SHP77 treated with DMSO at 0.1 percent for 48 hours (cell line): ENCODE results near the gene HECTD4.

Source experiments
- DNase-seq: peaks from one replicate; lab custom pipeline; 2025; lab: John Stamatoyannopoulos, UW

The HECTD4 gene

DNA sequence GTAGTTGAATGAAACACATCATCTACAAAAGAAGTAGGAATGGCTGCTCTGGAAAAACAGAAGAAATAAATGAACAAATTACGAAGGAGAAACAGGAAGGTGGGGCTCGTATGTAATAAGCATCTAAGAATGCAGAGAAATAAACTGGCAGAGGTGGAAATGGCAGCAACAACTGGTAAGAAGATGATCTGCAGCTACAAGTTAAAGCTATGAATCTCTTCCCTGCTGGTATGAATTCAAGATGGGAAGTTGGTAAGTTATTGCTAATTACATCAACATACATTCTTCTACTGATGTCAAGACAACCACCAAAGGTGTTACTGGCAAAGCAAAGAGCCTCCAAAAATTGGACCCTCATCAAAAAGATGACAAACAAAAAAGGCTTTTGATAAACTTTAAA, 59.8 kb downstream of the HECTD4 start:
- no peak for DNase-seq

DNA sequence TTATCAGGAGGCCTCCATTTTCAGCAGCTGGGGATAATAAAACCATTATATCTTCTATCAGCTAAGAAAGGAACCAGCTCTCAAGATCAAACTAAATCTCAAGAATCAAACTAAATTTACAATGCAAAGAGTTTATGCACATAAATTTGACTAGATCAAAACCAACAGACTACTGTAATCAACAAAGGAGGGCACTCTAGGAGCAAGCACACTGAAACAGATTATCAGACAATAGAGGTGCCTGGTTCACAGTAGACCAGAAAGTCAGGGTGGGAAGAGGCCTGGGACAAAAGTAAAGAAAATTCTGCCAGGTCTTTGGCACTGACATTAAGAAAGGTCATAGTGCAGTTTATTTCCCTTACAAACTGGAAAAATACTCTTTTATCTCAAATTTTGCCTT, 61.0 kb downstream of the HECTD4 start:
- DNase-seq = no peak

DNA sequence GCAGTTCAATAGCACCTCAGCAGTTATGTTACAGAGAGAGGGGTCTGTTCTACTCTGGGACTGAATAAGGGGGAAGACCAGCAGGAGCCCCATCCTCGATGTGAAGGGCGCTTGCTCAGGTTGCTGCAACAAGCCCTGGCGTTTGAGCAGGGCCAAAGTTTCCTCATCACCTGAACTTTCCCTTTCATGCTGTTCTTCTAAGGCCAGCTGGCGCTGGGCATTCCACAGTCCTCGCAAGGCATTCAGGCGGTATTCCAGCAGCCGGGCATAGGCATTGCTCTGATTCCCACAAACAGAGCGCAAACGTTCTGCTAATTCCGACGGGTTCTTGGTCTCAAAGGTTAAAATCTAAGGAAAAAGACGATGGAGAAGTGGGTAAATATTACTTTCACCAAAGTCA, 62.8 kb downstream of the HECTD4 start:
- DNase-seq = no peak

DNA sequence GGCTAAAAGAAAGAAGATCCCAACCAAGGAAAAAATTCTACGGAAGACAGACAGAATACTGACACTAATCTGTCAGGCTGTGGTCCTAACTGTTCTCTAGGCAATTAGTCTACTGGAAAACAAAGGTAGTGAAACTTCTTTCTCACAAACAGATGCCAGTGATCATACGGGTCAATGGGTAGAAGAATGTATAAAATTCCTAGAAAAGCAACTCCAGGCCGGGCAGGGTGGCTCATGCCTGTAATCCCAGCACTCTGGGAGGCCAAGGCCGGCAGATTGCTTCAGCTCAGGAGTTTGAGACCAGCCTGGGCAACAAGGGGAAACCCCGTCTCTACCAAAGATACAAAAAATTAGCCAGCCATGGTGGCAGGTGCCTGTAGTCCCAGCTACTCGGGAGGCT, 64.8 kb downstream of the HECTD4 start:
- DNase-seq = no peak

DNA sequence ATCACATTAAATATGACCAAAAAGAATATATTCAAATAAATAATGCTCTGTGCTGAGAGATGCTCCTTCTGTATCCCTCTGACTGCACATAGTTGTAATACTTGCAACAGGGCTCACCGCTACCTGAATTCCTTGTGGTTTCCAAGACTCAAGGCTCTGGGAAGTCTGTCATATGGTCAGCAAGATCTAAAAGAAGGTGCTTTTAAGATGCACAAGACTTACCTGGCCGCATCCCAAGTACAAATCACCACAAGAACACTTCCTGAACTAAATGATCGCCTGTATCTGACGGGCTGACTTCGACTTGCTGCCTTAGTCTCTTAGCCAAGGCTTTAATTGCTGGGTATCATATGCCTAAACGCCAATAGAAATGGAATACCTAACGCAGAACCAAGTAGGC, 67.2 kb downstream of the HECTD4 start:
- no peak for DNase-seq

DNA sequence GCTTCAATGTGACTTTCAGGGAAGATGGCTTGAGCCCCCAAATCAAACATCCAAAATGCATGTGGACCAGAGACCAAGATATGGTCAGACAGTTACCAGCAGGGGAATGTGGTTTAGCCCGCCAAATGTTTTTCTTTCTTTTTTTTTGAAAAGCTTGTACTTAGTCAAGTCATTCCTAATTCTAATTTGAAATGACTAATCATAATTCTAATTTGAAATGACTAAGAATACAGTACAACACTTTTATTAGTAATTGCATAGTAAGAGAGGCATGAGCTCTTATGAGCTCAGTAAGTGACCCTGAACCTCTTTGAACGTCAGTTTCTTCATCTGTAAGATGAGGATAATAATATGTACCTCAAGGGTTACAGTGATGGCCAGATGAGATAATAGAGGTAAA, 72.4 kb downstream of the HECTD4 start:
- DNase-seq = no peak

DNA sequence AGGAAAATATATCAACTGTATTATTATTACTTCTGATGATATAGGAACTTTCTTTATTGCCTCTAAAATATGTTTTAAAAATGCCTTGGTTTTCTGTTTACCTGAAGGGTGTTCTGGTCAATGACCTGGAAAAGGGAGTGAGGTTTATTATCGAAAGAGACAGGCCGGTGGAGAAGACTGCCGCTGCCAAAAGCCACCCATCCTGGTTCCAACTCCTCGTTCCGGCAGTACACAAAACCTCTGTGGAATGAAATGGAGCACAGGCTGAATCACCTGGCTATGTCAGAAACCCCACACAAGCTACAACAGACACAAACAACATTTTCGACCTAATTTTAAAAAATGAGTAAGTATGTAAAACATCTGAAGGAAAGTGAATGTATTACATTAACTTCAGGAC, 73.6 kb downstream of the HECTD4 start:
- no peak for DNase-seq

DNA sequence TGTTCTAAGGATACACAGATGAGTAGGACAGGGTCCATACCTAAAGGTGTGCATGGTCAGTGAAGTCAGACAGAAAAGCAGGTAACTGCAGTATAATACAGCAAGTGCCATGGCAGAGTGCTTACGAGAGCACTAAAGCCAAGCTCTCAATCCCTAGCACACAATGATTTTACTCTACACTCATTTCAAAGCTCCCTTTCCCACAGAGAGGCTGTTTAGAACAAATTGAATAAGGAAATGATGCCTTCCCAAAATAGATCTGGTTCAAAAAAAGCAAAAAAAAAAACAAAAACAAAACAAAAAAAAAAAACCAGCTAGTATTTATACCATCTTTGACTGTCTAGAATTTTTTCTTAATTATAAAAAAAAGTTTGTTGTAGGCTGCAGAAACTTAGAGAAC, 74.1 kb downstream of the HECTD4 start:
- DNase-seq = no peak

DNA sequence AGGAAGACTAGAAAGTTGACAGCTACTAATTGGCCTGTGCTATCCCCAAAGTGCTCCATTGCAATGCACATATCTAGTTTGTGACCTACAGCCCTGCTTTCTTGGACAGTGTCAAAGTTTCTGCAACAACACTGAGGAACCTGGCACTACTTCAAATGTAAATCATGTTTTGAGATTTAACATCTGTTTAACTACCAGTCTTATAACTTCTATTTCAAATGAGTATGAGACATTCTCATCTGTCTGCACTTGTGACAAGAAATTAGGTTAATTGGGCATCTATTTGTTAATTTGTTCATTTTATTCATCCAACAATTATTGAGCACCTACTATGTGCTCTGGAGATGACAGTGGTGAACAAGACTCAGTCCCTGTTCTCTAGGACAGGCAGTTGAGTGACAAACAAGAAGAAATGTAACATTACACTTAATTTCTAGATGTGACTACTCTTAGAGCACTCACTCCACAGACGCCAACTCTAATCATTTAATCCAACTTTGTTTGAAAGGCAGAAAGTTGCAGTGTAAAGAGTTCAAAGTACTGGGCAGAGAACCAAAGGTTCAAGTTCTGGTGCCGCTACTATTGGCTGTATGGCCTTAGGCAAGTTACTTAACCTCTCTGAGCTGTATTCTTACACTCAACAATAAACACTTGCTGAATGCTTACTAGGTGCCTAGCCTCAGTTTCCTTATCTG, 74.8 kb downstream of the HECTD4 start:
- DNase-seq = no peak

DNA sequence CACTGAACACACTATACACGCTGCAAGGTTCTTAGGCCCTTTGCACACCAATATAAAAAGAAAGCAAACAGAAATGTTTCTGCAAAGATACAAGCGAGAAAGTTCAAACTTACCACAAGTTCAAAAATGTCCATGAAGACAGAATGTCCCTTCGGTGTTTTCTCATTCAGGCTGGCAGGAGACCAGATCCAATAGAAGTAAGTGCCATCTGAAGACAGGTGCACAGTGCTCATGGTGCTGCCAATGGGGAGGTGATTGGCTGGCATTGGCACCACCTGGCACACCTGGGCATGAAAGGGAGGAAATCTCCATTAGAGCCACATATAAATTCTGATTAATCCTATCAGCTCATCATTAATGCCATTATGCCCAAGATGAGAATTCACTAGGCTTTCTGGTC, 76.3 kb downstream of the HECTD4 start:
- DNase-seq = no peak

DNA sequence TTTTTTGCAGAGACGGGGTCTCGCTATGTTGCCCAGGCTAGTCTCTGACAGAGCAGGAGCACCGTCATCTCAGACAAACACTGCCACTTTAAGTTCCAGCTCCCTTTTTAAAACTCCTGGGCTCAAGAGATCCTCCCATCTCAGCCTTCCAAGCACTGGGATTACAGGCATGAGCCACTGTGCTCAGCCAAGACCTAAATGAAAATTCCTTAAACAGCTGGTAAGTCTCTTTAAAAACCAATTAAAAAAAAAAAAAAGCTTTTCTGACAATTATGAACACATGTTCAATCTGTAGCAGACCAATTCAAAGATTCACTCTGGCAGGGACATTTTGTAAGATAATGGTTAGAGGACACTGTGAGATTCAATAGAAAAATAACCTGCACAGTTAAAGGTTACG, 77.8 kb downstream of the HECTD4 start:
- no peak for DNase-seq

DNA sequence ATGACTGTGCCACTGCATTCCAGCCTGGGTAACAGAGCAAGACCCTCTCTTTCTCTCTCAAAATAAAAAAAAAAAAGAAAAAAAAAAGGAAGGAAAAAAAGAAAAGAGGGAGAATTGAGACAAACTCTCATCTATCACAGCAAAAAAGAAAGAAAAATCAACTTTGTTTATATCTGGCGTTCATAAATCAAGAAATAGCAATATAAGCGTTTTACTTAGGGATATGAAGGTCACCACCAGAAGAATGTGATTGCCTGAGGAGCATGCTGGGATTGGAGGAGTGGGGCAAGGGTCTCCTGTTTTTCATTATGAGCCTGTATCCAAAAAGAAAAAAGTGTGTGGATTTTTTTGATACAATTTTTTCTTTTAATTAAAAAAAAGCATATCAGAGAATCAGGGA, 78.4 kb downstream of the HECTD4 start:
- no peak for DNase-seq

DNA sequence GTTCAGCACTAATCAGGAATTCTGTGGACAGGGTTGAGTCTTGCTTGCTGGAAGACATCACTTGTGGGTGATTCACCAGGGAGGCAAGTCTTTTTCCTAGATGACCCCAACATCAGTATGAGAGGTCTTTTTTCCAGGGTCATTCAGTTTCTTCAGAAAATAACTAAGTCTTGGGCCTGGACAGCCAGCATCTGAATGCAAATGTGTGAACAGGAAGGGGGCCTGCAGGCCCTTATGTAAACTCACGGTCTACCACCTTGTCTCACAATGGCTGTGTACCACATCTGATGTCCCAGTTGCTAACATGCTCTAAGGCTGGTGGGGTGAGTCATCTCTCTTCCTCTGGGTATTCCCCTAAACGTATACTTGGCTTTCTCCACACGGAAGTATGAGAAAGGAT, 79.2 kb downstream of the HECTD4 start:
- no peak for DNase-seq

DNA sequence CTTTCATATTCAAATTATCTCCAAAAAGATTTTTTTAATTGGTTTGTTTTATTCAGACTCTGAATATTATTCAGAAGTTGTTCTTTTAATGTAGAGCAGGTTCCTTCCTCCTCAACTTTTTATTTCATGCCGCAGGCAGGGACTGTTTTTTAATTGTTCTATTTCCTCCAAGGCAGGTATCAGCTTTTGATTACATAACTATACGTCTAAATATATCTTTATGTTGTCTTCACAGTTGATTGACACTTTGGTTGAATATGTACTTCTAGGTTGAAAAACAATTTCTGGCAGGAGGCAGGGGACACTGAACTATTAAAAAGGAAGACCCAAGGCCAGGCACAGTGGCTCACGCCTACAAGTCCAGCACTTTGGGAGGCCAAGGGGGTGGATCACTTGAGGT, 82.5 kb downstream of the HECTD4 start:
- DNase-seq = no peak

DNA sequence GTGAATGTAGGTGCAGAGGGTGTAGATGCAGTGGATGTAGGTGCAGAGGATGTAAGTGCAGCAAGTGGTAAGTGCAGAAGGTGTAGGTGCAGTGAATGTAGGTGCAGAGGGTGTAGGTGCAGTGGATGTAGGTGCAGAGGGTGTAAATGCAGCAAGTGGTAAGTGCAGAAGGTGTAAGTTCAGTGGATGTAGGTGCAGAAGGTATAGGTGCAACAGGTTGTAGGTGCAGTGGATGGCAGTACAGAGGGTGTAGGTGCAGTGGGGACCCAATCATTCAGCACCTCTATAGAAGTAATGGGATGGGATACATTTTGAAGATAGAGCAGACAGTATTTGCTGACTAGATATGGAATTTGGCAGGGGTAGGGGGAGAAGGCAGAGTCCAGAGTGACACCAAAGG, 85.0 kb downstream of the HECTD4 start:
- no peak for DNase-seq

DNA sequence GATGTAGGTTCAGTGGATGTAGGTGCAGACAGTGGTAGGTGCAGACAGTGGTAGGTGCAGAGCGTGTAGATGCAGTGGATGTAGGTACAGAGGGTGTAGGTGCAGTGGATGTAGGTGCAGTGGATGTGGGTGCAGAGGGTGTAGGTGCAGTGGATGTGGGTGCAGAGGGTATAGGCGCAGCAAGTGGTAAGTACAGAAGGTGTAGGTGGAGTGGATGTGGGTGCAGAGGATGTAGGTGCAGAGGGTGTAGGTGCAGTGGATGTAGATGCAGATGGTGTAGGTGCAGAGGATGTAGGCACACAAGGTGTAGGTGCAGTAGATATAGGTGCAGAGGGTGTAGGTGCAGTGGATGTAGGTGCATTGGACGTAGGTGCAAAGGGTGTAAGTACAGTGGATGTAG, 86.0 kb downstream of the HECTD4 start:
- no peak for DNase-seq

DNA sequence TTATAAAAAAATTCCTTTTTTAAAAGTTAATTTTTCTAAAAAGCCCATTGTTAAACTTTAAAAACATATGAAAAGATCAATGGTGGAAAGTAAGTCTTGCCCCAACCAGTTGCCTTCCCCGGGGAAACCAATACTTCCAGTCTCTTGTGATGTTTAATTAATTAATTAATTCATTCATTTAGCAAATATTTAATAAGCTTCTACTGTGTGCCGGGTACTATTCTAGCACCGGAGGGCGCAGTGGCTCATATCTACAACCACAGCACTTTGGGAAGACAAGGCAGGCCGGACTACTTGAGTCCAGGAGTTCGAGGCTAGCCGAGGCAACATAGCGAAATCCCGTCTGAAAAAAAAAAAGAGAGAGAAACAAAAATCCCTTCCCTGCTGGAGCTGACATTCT, 87.4 kb downstream of the HECTD4 start:
- DNase-seq = no peak

DNA sequence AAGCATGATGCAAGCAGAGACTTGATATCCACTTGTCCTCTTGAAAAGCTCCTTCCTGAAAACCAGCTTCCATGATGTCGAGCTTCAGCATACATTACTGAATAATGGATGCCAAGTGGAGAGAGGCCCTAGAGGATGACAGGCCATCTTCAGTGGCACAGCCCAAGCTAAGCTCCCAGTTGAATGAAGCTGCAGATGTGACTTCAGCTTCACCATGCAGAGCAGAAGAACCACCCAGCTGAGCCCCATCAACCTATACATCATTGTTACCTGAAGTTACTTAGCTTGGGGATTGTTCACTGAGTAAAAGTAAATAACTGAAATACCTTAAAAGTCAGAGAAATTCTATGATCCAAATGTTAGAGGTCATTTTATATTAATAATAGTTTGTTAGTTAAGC, 93.6 kb downstream of the HECTD4 start:
- DNase-seq = no peak

DNA sequence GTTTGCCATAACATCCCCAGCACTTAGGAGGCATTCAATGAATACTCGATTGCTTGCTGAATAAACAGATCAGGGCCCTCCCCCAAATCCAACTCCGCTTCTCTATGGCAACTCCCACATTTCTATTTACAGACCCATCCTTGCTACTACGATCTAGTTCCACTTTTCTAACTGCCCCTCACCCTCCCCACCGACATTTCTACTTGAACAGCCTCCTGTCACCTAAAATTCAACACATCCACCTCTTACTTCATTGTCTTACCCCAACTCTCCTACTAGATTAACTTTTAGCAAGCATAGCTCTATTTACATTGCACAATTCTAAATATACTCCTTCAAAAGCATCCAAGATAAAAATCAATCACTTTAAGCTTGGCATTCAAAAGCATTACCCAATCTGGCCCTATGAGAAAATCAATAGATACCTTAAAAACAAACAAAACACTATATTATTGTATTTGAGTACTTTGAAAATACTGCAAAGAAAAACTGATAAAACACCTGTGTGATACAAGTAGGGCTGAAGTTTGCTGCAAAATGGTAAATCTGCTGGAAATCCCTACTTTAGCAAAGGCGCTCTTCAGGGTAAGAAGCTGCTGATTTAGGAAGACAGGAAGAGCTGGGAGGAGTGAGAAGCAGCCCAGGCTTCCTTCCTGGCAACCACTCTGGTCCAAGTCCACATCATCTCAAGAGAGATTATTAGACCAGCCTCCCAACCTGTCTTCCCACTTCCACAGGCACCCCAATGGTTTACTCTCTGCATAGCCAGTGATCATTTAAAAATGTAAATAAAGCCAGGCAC, 96.4 kb downstream of the HECTD4 start:
- DNase-seq = peak; percentile 78

DNA sequence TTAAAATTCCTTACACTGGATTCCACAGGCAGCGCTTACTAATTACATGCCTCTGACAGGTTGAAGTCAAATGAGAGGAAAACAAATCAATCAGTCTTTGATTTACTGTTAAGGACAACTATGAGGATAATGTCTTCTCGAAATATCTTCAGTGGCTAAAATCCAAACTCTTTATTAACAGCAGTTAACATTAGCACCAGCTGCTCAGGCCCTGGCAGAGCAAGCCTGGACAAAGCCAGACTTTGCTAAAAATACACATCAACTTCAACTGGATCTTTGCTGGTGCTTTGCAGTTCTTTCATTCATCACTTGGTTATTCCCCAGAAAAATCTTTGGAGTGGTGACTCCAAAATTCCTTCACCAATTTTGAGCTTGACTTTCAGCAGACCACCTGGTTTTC, 98.7 kb downstream of the HECTD4 start:
- DNase-seq = peak; percentile 39

DNA sequence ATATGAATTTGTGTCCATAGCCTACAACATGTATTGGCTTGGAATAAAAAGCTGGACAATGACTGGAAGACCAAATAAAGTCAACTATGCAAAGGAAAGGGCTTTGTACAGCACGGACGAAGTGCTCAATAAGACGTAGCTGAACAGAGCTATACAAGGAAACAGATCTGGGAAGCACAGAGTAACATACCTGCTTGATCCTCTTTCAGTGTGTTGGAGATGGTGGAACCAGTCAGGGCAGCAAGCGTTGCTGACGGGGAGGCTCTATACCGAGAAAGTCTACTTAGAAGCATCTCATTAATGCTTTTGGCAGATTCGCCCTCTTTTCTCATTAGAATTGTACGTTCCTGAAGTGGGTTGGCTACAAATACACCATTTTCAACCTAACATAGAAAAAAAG, 99.3 kb downstream of the HECTD4 start:
- DNase-seq = no peak

DNA sequence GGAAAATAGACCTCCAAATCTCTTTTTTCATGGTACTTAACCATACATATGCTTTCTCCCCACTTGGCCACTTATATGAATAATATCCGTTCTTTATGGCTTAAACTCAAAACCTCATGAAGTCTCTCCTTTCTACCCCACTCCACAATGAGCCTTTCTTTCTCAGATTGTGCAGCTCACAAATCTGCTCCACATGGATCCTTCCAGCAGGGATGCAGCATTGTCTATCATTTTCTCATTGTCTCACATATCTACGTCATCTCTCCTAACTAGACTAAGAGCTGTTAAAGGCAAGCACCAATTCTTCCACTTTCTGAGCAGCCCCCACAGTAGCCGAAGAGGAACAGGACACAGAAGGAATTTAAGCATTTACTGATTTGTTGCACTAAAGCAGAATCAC, 106.4 kb downstream of the HECTD4 start:
- DNase-seq = no peak

DNA sequence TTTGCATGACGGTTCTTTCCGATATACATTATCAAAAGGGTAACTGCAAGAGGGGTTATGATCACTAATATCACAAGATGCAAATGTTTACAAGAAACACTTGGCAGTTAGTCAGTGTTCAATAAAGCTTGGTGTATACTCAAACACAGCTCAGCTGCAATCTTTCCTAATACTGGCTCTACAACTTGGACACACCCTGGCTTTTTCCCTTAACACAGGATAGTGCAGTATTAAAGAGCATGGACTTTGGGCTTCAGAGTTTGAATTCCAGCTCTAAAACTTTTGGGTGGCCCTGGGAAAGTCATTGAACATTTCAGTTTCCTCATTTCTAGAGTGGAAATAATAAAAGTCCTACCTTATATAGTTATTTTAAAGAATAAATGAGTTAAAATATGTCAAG, 107.0 kb downstream of the HECTD4 start:
- no peak for DNase-seq

DNA sequence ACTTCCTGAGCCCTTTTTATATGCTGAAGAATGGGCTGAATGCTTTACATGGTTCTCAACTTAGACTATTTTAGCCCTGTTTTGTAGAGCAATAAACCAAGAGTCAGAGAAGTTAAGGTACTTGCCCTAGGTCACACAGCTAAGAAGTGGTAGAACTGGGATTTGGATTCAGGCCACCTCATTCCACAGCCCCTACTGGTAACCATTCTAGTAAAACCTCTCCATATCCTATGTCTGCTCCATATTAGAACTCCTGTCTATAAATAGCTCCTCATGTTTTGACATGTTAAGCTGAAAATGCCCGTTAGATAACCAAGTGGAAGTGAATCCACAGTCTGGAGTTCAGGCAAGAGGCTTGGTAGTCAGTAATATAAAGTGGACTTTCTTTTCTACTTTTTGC, 111.6 kb downstream of the HECTD4 start:
- no peak for DNase-seq
